Heart left ventricle (tissue), 16 donors: Measurements from ENCODE around the gene DHX40. TPM values are rescaled to one million over a fixed set of nuclear protein-coding genes. Genes with fewer than 3 reads are reported as not detected.

Experiments
- ATAC-seq, 4 donors: fragments of 200-7000 bp; cut with Tn5 transposase; one replicate each; pipeline ENCODE4 v1.9.1; 2020 to 2022; ENCODE audit warnings: moderate library complexity in 4 of 4, mild to moderate bottlenecking in 3 of 4, moderate number of reproducible peaks in 1 of 4
- DNase-seq, 5 donors: peaks; one replicate each; pipeline ENCODE4 v3.0.0-alpha.2; 2020
- H3K27ac ChIP-seq, 12 donors: fragments of 200-600 bp; sonication (generic) in 4 of 12; one replicate each; pipeline versions ENCODE4 v1.5.0 to v1.8.0; 2016 to 2022; ENCODE audit warnings: mild to moderate bottlenecking in 2 of 12
- H3K27me3 ChIP-seq, 9 donors: fragments of 200-600 bp; sonication (generic) in 2 of 9; one replicate each; pipeline versions ENCODE4 v1.5.1 to v1.8.0; 2016 to 2022; ENCODE audit warnings: mild to moderate bottlenecking in 3 of 9
- H3K36me3 ChIP-seq, 9 donors: fragments of 200-600 bp; sonication (generic) in 2 of 9; one replicate each; pipeline versions ENCODE4 v1.5.0 to v1.8.0; 2018 to 2022; ENCODE audit warnings: mild to moderate bottlenecking in 2 of 9
- H3K4me1 ChIP-seq, 12 donors: fragments of 200-600 bp; sonication (generic) in 4 of 12; one replicate each; pipeline versions ENCODE4 v1.5.0 to v1.8.0; 2016 to 2022; ENCODE audit warnings: mild to moderate bottlenecking in 3 of 12
- H3K4me3 ChIP-seq, 12 donors: fragments of 200-600 bp; sonication (generic) in 4 of 12; one replicate each; pipeline versions ENCODE4 v1.5.0 to v1.8.0; 2017 to 2022; ENCODE audit warnings: mild to moderate bottlenecking in 9 of 12, moderate library complexity in 4 of 12
- H3K9me3 ChIP-seq, 12 donors: fragments of 200-600 bp; sonication (generic) in 4 of 12; one replicate each; pipeline versions ENCODE4 v1.5.0 to v1.8.0; 2016 to 2022; ENCODE audit warnings: mild to moderate bottlenecking in 1 of 12
- CTCF ChIP-seq, 12 donors: fragments of 200-600 bp; sonication (generic) in 4 of 12; IDR thresholded peaks; one replicate each; pipeline versions ENCODE4 v1.5.0 to v1.8.0; 2018 to 2022; ENCODE audit warnings: antibody characterized with exemption in 12 of 12, mild to moderate bottlenecking in 5 of 12
- POLR2A ChIP-seq, 2 donors: fragments of 450-650 bp; IDR thresholded peaks; one replicate each; pipeline ENCODE4 v1.6.1; 2017; ENCODE audit warnings: antibody characterized with exemption in 2 of 2, mild to moderate bottlenecking in 2 of 2, moderate library complexity in 2 of 2
- WGBS, 4 donors: extraction: QIAGEN DNeasy Blood & Tissue Kit in 2 of 4; methylation state at CpG; one replicate each; pipeline versions ENCODE4 v1.1.5 to v1.1.7; 2013 to 2018; 5-methylcytosine and 5-hydroxymethylcytosine counted together
- intact Hi-C, 10 donors: fragments of 100-400 bp; cut with DNase I; formaldehyde crosslinking; loops; one replicate each; pipeline versions ENCODE4 v1.11.1 to v1.14.2; 2022
- polyA plus RNA-seq, 2 donors: library from polyadenylated mRNA; stranded (reverse); fragments of 200-250 nt; gene quantifications; one replicate each; pipeline ENCODE4 v1.2.3, GENCODE V29; 2013
- total RNA-seq, 9 donors: library from RNA; depleted of rRNA in 2 of 9; stranded (reverse); fragments of >200 nt in 2 of 9; fragmentation: NEBNext Ultra II Directional in 3 of 9; extraction: Animal tissue kit (Norgen Biotek cat#: 25700) in 3 of 9; gene quantifications; one replicate each; pipeline versions ENCODE4 v1.1.0 to v1.2.4, GENCODE V29; 2016 to 2023
- donor health status: ischemic (EF 13 %, LVEDD 7.1; RV severe dilation, severe dysfunction).
- donor health status: healthy with polysubstance abuse.
- donor health status: DM: no; HTN: yes; CAD: no.
- donor health status: DM: no; HTN: no; CAD: no.
- donor health status: ischemic (EF 25% LVEDD 6.9; RV normal size, moderate dysfunction).
- donor health status: ischemic (EF 25% LVEDD 5.7; RV mildly dilated, moderate dysfunction).
- donor health status: healthy.
- donor health status: DM: yes; HTN: yes; CAD: no.
- donor health status: ischemic (EF 35%, LVEDD 5.7; RV mildly dilated, moderate dysfunction).
- donor health status: nonischemic (EF 11% LVEDD 7.7; RV severe dilation, severe dysfunction).
- donor health status: DM: yes; HTN: yes; CAD: no.
- donor health status: PGD.
- donor health status: ischemic (EF 29% LVEDD 5.4; RV normal size, mild dysfunction).
- donor health status: nonischemic (EF 23%, LVEDD 6.1; RV moderate dilation, normal function).

Gene DHX40
- total and polyA plus RNA-seq, 11 donors: 5.5 to 25.4 (median 21.2) TPM

- ATAC-seq: no peak
- H3K36me3 ChIP-seq: peaks cover 0 to 2% (median 0%) of the 10 kb centered on the region in 9 donors
Measured at GRCh38 chr17:59619035-59619297, 53.6 kb downstream of the DHX40 start.

GRCh38 chr17:59619298-59620063 lies 54.1 kb downstream of the DHX40 start, which contains the start of gene CLTC:
Gene CLTC (plus strand): TSS chr17:59619895. CDS start chr17:59620132, 237 bp downstream.
- 0 to 1% (median 0%) methylated on average over 57 to 65 of the region's 65 CpGs for WGBS, 4 donors
- peak within 1 kb of the TSS; percentile 68 to 97 (median 84) for H3K4me3 ChIP-seq
- peaks cover 0 to 5% (median 0%) of the 10 kb centered on the region in 9 donors for H3K36me3 ChIP-seq
- peak within 1 kb of the TSS; percentile 93 to 100 (median 99) for H3K27ac ChIP-seq
- intact Hi-C loops: loop anchor here in 2 of 10 donors (5.0 to 10.0 kb wide), 2 partner anchors 55 to 88 kb away; partner anchors contain the start of genes DHX40 (in 1 of the 2), PTRH2 (in 1 of the 2) and VMP1 (in 1 of the 2)
- no peaks in the 10 kb centered on the region for H3K9me3 ChIP-seq
- peak; percentile 91 to 95 (median 94) for ATAC-seq
- DNase-seq: peak; percentile 93 to 96 (median 95)
- TF ChIP-seq POLR2A (IDR thresholded peaks at IDR 0.05) (peak; percentile 69 to 78), CTCF (IDR thresholded peaks at IDR 0.05) (no peak)
- H3K4me1 ChIP-seq: peaks cover 8 to 51% (median 42%) of the 10 kb centered on the region in 12 donors
- H3K27me3 ChIP-seq: no peaks in the 10 kb centered on the region

More at GRCh38 chr17:59619035-59619297, 53.6 kb downstream of the DHX40 start:
- no peak for DNase-seq
- Histone ChIP-seq H3K9me3 (no peaks in the 10 kb centered on the region), H3K4me3 (peak overlapping the region; percentile 68 to 97 (median 84)), H3K4me1 (peaks cover 8 to 45% (median 40%) of the 10 kb centered on the region in 12 donors), H3K27me3 (no peaks in the 10 kb centered on the region), H3K27ac (peak overlapping the region; percentile 93 to 100 (median 99))
- 0% methylated on average over 6 to 11 of the region's 11 CpGs for whole genome bisulfite sequencing, 4 donors
- TF ChIP-seq POLR2A (IDR thresholded peaks at IDR 0.05) (no peak), CTCF (IDR thresholded peaks at IDR 0.05) (no peak)
- intact Hi-C loops: loop anchor here in 2 of 10 donors (5.0 to 10.0 kb wide), 2 partner anchors 54 to 88 kb away; partner anchors contain the start of genes DHX40 (in 1 of the 2), PTRH2 (in 1 of the 2) and VMP1 (in 1 of the 2)

- DNase-seq: no peak
- intact Hi-C loops: no loop called here
Measured at GRCh38 chr17:59620064-59620359, 54.6 kb downstream of the DHX40 start.

More at GRCh38 chr17:59620064-59620359, 54.6 kb downstream of the DHX40 start:
- peaks cover 8 to 56% (median 42%) of the 10 kb centered on the region in 12 donors for H3K4me1 ChIP-seq
- no peaks in the 10 kb centered on the region for H3K9me3 ChIP-seq
- WGBS, 4 donors: 0 to 1% (median 0%) methylated on average over 13 of the region's 13 CpGs
- peaks cover 0 to 5% (median 0%) of the 10 kb centered on the region in 9 donors for H3K36me3 ChIP-seq
- H3K4me3 ChIP-seq: peak overlapping the region; percentile 68 to 97 (median 84)
- TF ChIP-seq POLR2A (IDR thresholded peaks at IDR 0.05) (peak in 1 of 2 donors; percentile 4), CTCF (IDR thresholded peaks at IDR 0.05) (no peak)
- peak overlapping the region; percentile 93 to 100 (median 99) for H3K27ac ChIP-seq
- no peaks in the 10 kb centered on the region for H3K27me3 ChIP-seq
- ATAC-seq: no peak
